IMR-90 (cell line): Measurements from ENCODE around the gene YBX2. TPM values are rescaled to one million over a fixed set of nuclear protein-coding genes. Genes with fewer than 3 reads are reported as not detected.

ENCODE experiments used
- ATAC-seq: fragments of 200-7000 bp; cut with Tn5 transposase; 2 replicates; pipeline ENCODE4 v1.9.1; 2020; ENCODE audit warnings: low read depth, mild to moderate bottlenecking, moderate library complexity
- BruUV-seq: library from RNA; stranded (reverse); fragments of 400-500 nt; replicated peaks from 2 replicates; lab custom pipeline; 2021; lab: Mats Ljungman, UMichigan
- CTCF ChIA-PET: fragments of 300-600 bp; formaldehyde crosslinking; extraction: SDS; loops from one replicate; lab custom pipeline; 2021; ENCODE audit warnings: antibody characterized with exemption; lab: Yijun Ruan, JAX
- POLR2A ChIA-PET: fragments of 300-600 bp; sonication (Branson Sonifier 250); formaldehyde crosslinking; loops from one replicate; lab custom pipeline; 2022; ENCODE audit warnings: antibody characterized with exemption; ENCODE audit not compliant: unreplicated experiment; lab: Charles Lee
- DNase-seq: peaks from one replicate; pipeline ENCODE4 v3.0.0; 2013
- H2AFZ ChIP-seq: replicated peaks from 2 replicates; pipeline ENCODE3; 2013; ENCODE audit warnings: low read length, mild to moderate bottlenecking; ENCODE audit not compliant: poor library complexity
- H2AK5ac ChIP-seq: 2 replicates; pipeline ENCODE4 v1.6.1; 2013; ENCODE audit warnings: low read depth, low read length, inconsistent platforms
- H2AK9ac ChIP-seq: replicated peaks from 2 replicates; pipeline ENCODE3; 2013; ENCODE audit warnings: mild to moderate bottlenecking, low read depth, low read length, moderate library complexity; ENCODE audit not compliant: poor library complexity
- H2BK120ac ChIP-seq: 2 replicates; pipeline ENCODE4 v1.6.1; 2013; ENCODE audit warnings: low read depth, low read length, inconsistent platforms
- H2BK15ac ChIP-seq: 3 replicates; pipeline ENCODE4 v1.6.1; 2013; ENCODE audit warnings: low read depth, low read length, inconsistent platforms
- H2BK20ac ChIP-seq: 2 replicates; pipeline ENCODE4 v1.6.1; 2013; ENCODE audit warnings: low read depth, mild to moderate bottlenecking, inconsistent platforms, low read length, moderate library complexity
- H2BK5ac ChIP-seq: 2 replicates; pipeline ENCODE4 v1.6.1; 2013; ENCODE audit warnings: mild to moderate bottlenecking, low read depth, low read length, inconsistent platforms; ENCODE audit not compliant: poor library complexity, severe bottlenecking
- H3K14ac ChIP-seq: replicated peaks from 2 replicates; pipeline ENCODE4 v1.6.1; 2013; ENCODE audit warnings: low read depth, low read length, inconsistent platforms
- H3K18ac ChIP-seq: 2 replicates; pipeline ENCODE4 v1.6.1; 2013; ENCODE audit warnings: low read depth, low read length, control low read depth
- H3K23ac ChIP-seq: 2 replicates; pipeline ENCODE4 v1.6.1; 2013; ENCODE audit warnings: low read depth, low read length, inconsistent platforms
- H3K27ac ChIP-seq: 2 replicates; pipeline ENCODE4 v1.5.1; 2013; ENCODE audit warnings: mild to moderate bottlenecking, control low read depth, low read length; ENCODE audit not compliant: insufficient read depth
- H3K27me3 ChIP-seq: 2 replicates; pipeline ENCODE4 v1.6.1; 2013; ENCODE audit warnings: low read length; ENCODE audit not compliant: control insufficient read depth, insufficient read depth
- H3K36me3 ChIP-seq: 2 replicates; pipeline ENCODE4 v1.6.1; 2013; ENCODE audit warnings: low read length, mixed read lengths; ENCODE audit not compliant: control insufficient read depth, insufficient read depth
- H3K4ac ChIP-seq: 2 replicates; pipeline ENCODE4 v1.6.1; 2013; ENCODE audit warnings: low read depth, low read length, inconsistent platforms
- H3K4me1 ChIP-seq: 2 replicates; pipeline ENCODE4 v1.6.1; 2013; ENCODE audit warnings: low read length, mixed read lengths; ENCODE audit not compliant: control insufficient read depth, insufficient read depth
- H3K4me2 ChIP-seq: 2 replicates; pipeline ENCODE4 v1.6.1; 2013; ENCODE audit warnings: low read depth, mild to moderate bottlenecking, control low read depth, low read length, moderate library complexity
- H3K4me3 ChIP-seq: 2 replicates; pipeline ENCODE4 v1.5.1; 2013; ENCODE audit warnings: low read depth, mild to moderate bottlenecking, control low read depth, low read length, moderate library complexity; ENCODE audit not compliant: insufficient read depth
- H3K56ac ChIP-seq: 2 replicates; pipeline ENCODE4 v1.6.1; 2013; ENCODE audit warnings: low read length, inconsistent platforms; ENCODE audit not compliant: insufficient read depth; ENCODE audit errors: extremely low read depth
- H3K79me1 ChIP-seq, 2 experiments: 2 replicates each; pipeline ENCODE4 v1.6.1; 2013; ENCODE audit warnings: low read length in 2 of 2, inconsistent platforms in 1 of 2, low read depth in 1 of 2
- H3K9ac ChIP-seq: 2 replicates; pipeline ENCODE4 v1.6.1; 2013; ENCODE audit warnings: low read depth, low read length, control low read depth
- H3K9me1 ChIP-seq: 2 replicates; pipeline ENCODE4 v1.6.1; 2013; ENCODE audit warnings: low read length, inconsistent platforms; ENCODE audit not compliant: insufficient read depth
- H3K9me3 ChIP-seq: 2 replicates; pipeline ENCODE4 v1.6.1; 2013; ENCODE audit warnings: low read length; ENCODE audit not compliant: control insufficient read depth, insufficient read depth
- H4K20me1 ChIP-seq: 2 replicates; pipeline ENCODE4 v1.6.1; 2013; ENCODE audit warnings: low read length, inconsistent platforms; ENCODE audit not compliant: insufficient read depth
- H4K5ac ChIP-seq: 2 replicates; pipeline ENCODE4 v1.6.1; 2013; ENCODE audit warnings: mild to moderate bottlenecking, low read depth, low read length, control low read depth
- H4K8ac ChIP-seq, 2 experiments: 2 replicates each; pipeline ENCODE4 v1.6.1; 2013; ENCODE audit warnings: low read depth in 2 of 2, low read length in 2 of 2, control low read depth in 1 of 2, inconsistent platforms in 1 of 2
- H4K91ac ChIP-seq: 2 replicates; pipeline ENCODE4 v1.6.1; 2013; ENCODE audit warnings: low read depth, low read length, inconsistent platforms; ENCODE audit not compliant: insufficient read depth
- CEBPB ChIP-seq: IDR thresholded peaks from 2 replicates; pipeline ENCODE4 v1.6.1; 2012; ENCODE audit warnings: low read depth, low read length, improper control_type of control experiment
- CHD1 ChIP-seq: IDR thresholded peaks from 2 replicates; pipeline ENCODE4 v1.6.1; 2012; ENCODE audit warnings: low read depth, low read length, improper control_type of control experiment
- CTCF ChIP-seq: conservative IDR thresholded peaks from 2 replicates; pipeline ENCODE4 v1.5.1; 2012; ENCODE audit warnings: mild to moderate bottlenecking, low read depth, low read length, improper control_type of control experiment
- MAFK ChIP-seq: IDR thresholded peaks from 2 replicates; pipeline ENCODE4 v1.6.1; 2012; ENCODE audit warnings: low read depth, low read length, improper control_type of control experiment
- MXI1 ChIP-seq: IDR thresholded peaks from 2 replicates; pipeline ENCODE4 v1.6.1; 2012; ENCODE audit warnings: low read depth, mild to moderate bottlenecking, low read length, moderate library complexity, borderline replicate concordance
- RAD21 ChIP-seq: IDR thresholded peaks from 2 replicates; pipeline ENCODE4 v1.6.1; 2012; ENCODE audit warnings: low read length, improper control_type of control experiment
- RFX5 ChIP-seq: IDR thresholded peaks from 2 replicates; pipeline ENCODE4 v1.8.0; 2012; ENCODE audit warnings: low read depth, mild to moderate bottlenecking, low read length, moderate library complexity
- SMC3 ChIP-seq: fragments of 150-350 bp; IDR thresholded peaks from 2 replicates; pipeline ENCODE4 v1.6.1; 2016; ENCODE audit warnings: low read depth, mild to moderate bottlenecking, antibody characterized with exemption, low read length, moderate library complexity
- WGBS, 2 experiments: methylation state at CpG; one replicate each; pipeline versions ENCODE4 v1.1.5 to v1.1.7; 2013; ENCODE audit warnings: missing lambda C conversion rate in 2 of 2; ENCODE audit not compliant: insufficient read length in 1 of 2; ENCODE audit errors: extremely low coverage in 2 of 2; 5-methylcytosine and 5-hydroxymethylcytosine counted together
- dilution Hi-C: fragments of 300-500 bp; cut with HindIII; formaldehyde crosslinking; loops from one replicate; pipeline ENCODE4 v1.14.3; 2018; ENCODE audit warnings: low sequenced_read_pairs; ENCODE audit not compliant: unreplicated experiment
- in situ Hi-C: fragments of 300-500 bp; cut with MboI; formaldehyde crosslinking; loops from 3 replicates; pipeline ENCODE4 v1.14.3; 2019; ENCODE audit warnings: low sequenced_read_pairs, inconsistent platforms, mixed read lengths
- intact Hi-C: fragments of 100-400 bp; cut with micrococcal nuclease; formaldehyde crosslinking; loops from 2 replicates; pipeline ENCODE4 v1.10.0; 2022
- polyA plus RNA-seq, 3 experiments: library from polyadenylated mRNA; depleted of rRNA; stranded (reverse); fragments of >200 nt; gene quantifications; 2 replicates each; pipeline ENCODE4 v1.2.3, GENCODE V29; 2012; ENCODE audit warnings: low replicate concordance in 1 of 3
- total RNA-seq: library from RNA; depleted of rRNA; stranded (reverse); fragments of >200 nt; gene quantifications from 2 replicates; pipeline ENCODE4 v1.2.3, GENCODE V29; 2012
- TF ChIP-seq, protein P1 (sequence below): fragments of 150-350 bp; IDR thresholded peaks from 2 replicates; pipeline ENCODE4 v1.6.1; 2016; ENCODE audit warnings: low read depth, mild to moderate bottlenecking, low read length, moderate library complexity, borderline replicate concordance

YBX2 gene
- total and polyA plus RNA-seq, 2 of the 4 experiments (the other 2 are of a cell fraction): 0.17 TPM; not detected in 1

DNA sequence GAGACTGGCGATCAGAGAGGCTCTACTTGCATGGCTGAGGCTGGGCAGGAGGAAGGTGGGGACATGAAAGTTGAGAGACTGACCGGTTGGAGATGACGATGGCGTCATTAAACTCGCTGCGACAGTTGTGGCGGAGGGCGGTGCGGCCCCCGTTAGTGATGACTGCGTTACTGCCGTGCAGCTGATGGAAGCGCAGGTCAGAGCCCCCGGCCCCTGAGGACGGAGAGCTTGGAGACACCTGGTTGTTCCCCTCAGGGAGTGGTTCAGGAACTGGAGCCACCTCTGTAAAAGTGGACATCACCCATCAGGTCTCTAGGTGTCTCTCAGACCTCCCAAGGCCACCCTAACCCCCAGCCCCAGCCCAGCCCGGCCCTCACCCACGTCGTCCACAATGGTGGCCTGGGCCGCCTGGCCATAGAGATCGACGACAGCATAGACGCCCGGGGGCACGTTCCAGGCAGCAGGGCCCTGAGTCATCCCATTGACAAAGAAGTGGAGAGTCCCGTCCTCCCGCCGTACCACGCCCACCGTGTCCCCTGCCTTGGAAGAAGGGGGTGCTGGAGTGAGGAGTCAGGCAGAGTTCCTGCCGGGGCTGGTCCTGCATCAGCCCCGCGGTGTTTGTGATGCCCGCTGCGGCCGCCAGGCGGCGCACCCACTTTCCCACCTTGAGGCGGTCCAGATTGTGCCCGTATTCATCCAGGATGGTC, 29.4 kb upstream of the YBX2 start:
- no peak overlapping the region for H2BK120ac ChIP-seq
- dilution Hi-C loops: no loop called here
- H3K4me1 ChIP-seq: 0 out of 2 replicates have a peak, but pooled peaks cover 2% of the 10 kb centered on the region
- peak overlapping the region; percentile 70 for H2AFZ ChIP-seq
- POLR2A ChIA-PET: no interaction called here
- no peak overlapping the region for H3K56ac ChIP-seq
- no peaks in the 10 kb centered on the region for H3K9me3 ChIP-seq
- H3K36me3 ChIP-seq: peaks cover 59% of the 10 kb centered on the region
- H4K8ac ChIP-seq: no peak overlapping the region
- H3K9me1 ChIP-seq: peaks cover 6% of the 10 kb centered on the region; the same call in 1 of the 2 replicates
- CTCF ChIA-PET: no interaction called here
- no peak overlapping the region for H2BK15ac ChIP-seq
- H4K91ac ChIP-seq: no peak overlapping the region
- intact Hi-C loops: loop anchor here (10.0 kb wide), 1 partner anchor 241 kb away; the partner anchor contains the start of gene SENP3
- peak; percentile 17 for DNase-seq
- no peak overlapping the region for H3K27ac ChIP-seq
- H3K18ac ChIP-seq: no peak overlapping the region
- WGBS, 2 experiments: 95% methylated on average over 8 of the region's 39 CpGs; no CpG with 5 or more reads in 1 of the 2 experiments
- H2BK20ac ChIP-seq: no peak overlapping the region
- H2BK5ac ChIP-seq: no peak overlapping the region
- no peak overlapping the region for H3K9ac ChIP-seq
- H4K5ac ChIP-seq: no peak overlapping the region
- H3K23ac ChIP-seq: no peak overlapping the region
- peaks cover 7% of the 10 kb centered on the region for H4K20me1 ChIP-seq
- H2AK9ac ChIP-seq: peak overlapping the region; percentile 50
- peak overlapping the region; percentile 49 for H2AK5ac ChIP-seq
- no peak overlapping the region for H3K4me2 ChIP-seq
- no TSS peak for BruUV-seq
- H3K4ac ChIP-seq: no peak overlapping the region
- in situ Hi-C loops: no loop called here
- H3K4me3 ChIP-seq: no peak overlapping the region
- ATAC-seq: peak; percentile 62; the same call in 1 of the 2 replicates
- peaks cover 10 to 28% of the 10 kb centered on the region in 2 experiments; a peak in 3 of 4 replicates for H3K79me1 ChIP-seq
- H3K14ac ChIP-seq: no peak overlapping the region
- peak; percentile 81 for TF ChIP-seq SMC3
- no peak for TF ChIP-seq MAFK
- no peak for TF ChIP-seq CEBPB
- no peak for TF ChIP-seq MXI1
- no peak for TF ChIP-seq RFX5
- TF ChIP-seq CHD1: no peak
- TF ChIP-seq RAD21: peak; percentile 67
- TF ChIP-seq CTCF: peak; percentile 72
- TF ChIP-seq, protein P1, sequence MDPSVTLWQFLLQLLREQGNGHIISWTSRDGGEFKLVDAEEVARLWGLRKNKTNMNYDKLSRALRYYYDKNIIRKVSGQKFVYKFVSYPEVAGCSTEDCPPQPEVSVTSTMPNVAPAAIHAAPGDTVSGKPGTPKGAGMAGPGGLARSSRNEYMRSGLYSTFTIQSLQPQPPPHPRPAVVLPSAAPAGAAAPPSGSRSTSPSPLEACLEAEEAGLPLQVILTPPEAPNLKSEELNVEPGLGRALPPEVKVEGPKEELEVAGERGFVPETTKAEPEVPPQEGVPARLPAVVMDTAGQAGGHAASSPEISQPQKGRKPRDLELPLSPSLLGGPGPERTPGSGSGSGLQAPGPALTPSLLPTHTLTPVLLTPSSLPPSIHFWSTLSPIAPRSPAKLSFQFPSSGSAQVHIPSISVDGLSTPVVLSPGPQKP: no peak
- no peaks in the 10 kb centered on the region for H3K27me3 ChIP-seq
